AG09319 (cell line): Measurements from ENCODE around the gene RYR2.

Experiments
- DNase-seq: peaks from one replicate; pipeline ENCODE4 v3.0.0-alpha.2; 2010; ENCODE audit warnings: low read depth; ENCODE audit errors: extremely low read depth
- TF ChIP-seq, protein P1 (sequence below): IDR thresholded peaks from 2 replicates; pipeline ENCODE4 v1.5.1; 2011; ENCODE audit warnings: low read depth, mild to moderate bottlenecking, inconsistent platforms, low read length, moderate library complexity

The RYR2 gene

DNA sequence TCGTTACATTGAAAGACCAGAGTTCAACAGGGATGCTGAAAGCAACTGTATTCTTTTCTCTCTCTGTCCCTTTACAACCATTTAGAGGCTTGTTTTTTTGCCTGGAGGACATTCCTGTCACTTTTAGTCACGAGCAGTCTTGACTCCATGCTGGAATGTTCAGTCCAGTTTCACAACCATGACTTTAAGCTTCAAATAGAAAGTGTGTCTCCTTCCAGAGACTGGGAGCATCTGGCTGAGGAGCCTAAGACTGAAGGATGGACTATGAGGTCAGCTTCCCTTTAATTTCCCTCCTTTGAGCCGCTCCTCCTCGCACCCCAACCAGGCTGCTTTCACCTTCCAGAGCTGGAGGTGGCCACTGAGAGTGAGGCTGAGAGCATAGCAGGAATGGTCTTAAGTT, 10.5 kb upstream of the RYR2 start:
- TF ChIP-seq, protein P1, sequence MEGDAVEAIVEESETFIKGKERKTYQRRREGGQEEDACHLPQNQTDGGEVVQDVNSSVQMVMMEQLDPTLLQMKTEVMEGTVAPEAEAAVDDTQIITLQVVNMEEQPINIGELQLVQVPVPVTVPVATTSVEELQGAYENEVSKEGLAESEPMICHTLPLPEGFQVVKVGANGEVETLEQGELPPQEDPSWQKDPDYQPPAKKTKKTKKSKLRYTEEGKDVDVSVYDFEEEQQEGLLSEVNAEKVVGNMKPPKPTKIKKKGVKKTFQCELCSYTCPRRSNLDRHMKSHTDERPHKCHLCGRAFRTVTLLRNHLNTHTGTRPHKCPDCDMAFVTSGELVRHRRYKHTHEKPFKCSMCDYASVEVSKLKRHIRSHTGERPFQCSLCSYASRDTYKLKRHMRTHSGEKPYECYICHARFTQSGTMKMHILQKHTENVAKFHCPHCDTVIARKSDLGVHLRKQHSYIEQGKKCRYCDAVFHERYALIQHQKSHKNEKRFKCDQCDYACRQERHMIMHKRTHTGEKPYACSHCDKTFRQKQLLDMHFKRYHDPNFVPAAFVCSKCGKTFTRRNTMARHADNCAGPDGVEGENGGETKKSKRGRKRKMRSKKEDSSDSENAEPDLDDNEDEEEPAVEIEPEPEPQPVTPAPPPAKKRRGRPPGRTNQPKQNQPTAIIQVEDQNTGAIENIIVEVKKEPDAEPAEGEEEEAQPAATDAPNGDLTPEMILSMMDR = no peak
- no peak for DNase-seq

DNA sequence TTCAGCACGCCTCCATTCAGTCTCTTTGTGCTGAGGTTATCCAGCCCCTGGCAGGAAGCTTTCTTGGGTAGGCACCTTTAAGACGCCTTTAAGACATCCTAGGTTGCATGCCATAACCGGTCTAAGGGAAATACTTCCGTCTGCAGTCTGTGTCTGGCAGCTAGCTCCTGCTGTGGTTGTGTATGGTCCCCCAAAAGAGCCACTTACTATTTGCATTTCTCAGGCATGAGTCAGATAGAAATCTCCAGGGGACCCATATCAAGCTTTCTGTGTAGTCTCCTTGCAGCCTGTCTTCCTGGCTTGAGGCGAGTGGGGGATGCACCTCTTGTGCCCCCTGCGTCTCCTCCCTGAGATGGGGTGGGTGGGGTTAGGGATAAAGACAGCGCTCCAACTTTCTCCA, 10.0 kb upstream of the RYR2 start:
- TF ChIP-seq, protein P1 = no peak
- no peak for DNase-seq

DNA sequence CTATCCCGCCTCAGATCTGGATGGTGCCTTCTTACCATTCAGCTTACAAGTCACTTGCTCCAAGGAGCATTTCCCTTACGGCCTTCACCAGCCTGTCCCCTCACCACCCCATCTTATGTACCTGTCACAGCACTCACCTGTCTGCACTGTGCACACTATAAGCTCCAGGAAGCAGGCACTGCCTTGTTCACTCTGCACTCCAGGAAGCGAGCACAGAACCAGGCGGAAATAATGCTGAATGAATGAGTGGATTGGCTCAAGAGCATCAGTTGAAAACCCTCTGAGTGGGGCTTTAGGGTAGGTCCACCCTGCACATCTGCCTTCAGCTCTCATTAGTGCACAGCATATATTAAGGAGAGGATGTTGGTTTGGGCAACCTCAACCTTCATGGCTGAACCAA, 8.9 kb upstream of the RYR2 start:
- no peak for DNase-seq
- TF ChIP-seq, protein P1 = no peak

DNA sequence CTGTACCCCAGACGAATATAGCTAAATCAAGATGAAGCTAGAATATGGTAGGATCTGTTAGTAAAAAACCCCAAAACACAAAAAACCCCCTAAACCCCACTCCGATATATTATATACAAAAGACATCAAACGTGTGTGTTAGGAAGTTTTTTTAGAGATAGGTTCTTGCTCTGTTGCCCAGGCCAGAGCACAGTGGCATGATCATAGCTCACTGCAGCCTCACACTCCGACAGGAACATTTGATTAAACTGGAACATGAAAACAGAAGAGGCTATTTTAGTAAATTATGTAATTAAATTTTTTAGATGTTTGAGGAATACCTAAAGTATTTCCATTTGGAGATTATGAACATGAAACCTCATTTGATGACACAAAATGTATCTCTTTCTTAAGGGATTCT, 8.2 kb upstream of the RYR2 start:
- TF ChIP-seq, protein P1 = no peak
- no peak for DNase-seq

DNA sequence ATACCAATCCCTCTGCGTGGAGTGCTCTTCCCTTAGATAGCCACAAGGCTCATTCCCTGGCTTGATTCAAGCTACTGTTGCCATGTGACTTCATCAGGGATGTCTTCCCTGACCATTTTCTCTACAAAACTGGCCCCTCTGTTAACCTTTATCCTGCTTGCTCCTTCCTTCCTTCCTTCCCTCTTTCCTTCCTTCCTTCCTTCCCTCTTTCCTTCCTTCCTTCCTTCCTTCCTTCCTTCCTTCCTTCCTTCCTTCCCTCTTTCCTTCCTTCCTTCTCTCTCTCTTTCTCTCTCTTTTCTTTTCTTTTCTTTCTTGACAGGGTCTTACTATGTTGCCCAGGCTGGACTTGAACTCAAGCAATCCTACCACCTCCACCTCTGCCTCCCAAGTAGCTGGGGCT, 6.2 kb upstream of the RYR2 start:
- DNase-seq = no peak
- TF ChIP-seq, protein P1 = no peak

DNA sequence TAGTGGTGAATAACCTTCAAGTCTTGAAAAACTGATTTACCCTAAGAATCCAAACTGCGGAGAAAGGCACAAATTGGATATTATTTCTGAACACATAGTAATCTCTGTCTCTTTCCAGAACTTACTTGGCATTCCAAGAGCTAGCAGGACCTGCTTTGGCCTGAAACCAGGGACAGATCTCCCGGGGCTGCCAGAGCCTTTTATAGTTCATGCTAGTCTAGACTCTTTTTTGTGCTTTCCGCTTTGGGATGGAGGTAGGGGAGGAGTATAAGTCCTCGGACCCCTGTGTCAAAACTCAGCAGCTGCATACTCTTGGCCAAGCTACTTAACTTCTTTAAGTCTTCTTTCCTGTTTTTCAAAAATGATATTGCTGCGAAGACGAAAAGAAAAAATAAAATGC, 3.8 kb upstream of the RYR2 start:
- TF ChIP-seq, protein P1 = no peak
- no peak for DNase-seq

DNA sequence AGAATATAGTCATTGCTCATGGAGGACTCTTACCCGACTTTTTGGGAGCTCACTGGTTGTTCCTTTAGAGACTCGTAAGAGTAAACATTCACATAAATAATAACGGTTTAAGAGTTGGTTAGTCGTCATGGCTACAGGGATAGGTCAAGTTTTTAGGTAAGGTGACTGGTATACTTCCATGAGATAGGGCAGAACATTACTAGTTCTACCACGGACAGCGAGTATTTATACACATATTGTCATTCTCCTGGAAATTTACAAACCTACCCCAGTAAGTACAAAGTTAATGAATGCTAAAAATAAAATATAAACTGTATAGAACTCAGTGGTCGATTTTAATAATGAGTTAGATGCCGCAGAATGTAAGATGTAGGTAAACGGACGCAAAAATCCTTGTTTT, 1.2 kb upstream of the RYR2 start:
- TF ChIP-seq, protein P1 = no peak
- DNase-seq = no peak
